Gastrocnemius medialis (tissue), 4 donors: ENCODE results near the gene CNGA4.

Experiments
- CTCF ChIP-seq, 5 experiments: fragments of 450-650 bp in 3 of 5; fragments of 200-600 bp in 2 of 5; sonication (generic) in 2 of 5; IDR thresholded peaks in 4 of 5; conservative IDR thresholded peaks in 1 of 5; 1 replicate in 4 of 5; 2 replicates in 1 of 5; pipeline ENCODE4 v1.5.1; 2016 to 2019; ENCODE audit warnings: antibody characterized with exemption in 5 of 5, mild to moderate bottlenecking in 3 of 5, moderate library complexity in 3 of 5
- POLR2A ChIP-seq, 2 donors: fragments of 450-650 bp; IDR thresholded peaks; one replicate each; pipeline ENCODE4 v1.6.1; 2017; ENCODE audit warnings: antibody characterized with exemption in 2 of 2, mild to moderate bottlenecking in 2 of 2, moderate library complexity in 2 of 2

- no peak for TF ChIP-seq CTCF (IDR thresholded peaks at IDR 0.05 in 4 of 5, conservative IDR thresholded peaks at IDR 0.05 in 1 of 5)
- no peak for TF ChIP-seq POLR2A (IDR thresholded peaks at IDR 0.05)
These were observed 36.8 kb upstream of the CNGA4 start for GRCh38 chr11:6202041-6202440.
